GM15510 (cell line): Measurements from ENCODE around the gene LGALS3.

Experiments
- POLR2A ChIP-seq: IDR thresholded peaks from 3 replicates; pipeline ENCODE4 v1.6.1; 2011; ENCODE audit warnings: borderline replicate concordance; ENCODE audit not compliant: insufficient read length; ENCODE audit errors: extremely low read depth

LGALS3 gene

GRCh38 chr14:55129086-55129427, at the start of gene LGALS3:
Gene LGALS3, plus strand, starts transcription at chr14:55129252. Its CDS starts 8,122 bp downstream, at chr14:55137374.
- TF ChIP-seq POLR2A: peak; percentile 80

GRCh38 chr14:55084401-55085059, 44.5 kb upstream of the LGALS3 start:
- TF ChIP-seq POLR2A: no peak

GRCh38 chr14:55085060-55085660, 43.9 kb upstream of the LGALS3 start:
- no peak for TF ChIP-seq POLR2A

GRCh38 chr14:55086938-55087337, 42.1 kb upstream of the LGALS3 start:
- TF ChIP-seq POLR2A: no peak

GRCh38 chr14:55088356-55088755, 40.7 kb upstream of the LGALS3 start:
- TF ChIP-seq POLR2A: no peak

GRCh38 chr14:55092341-55092740, 36.7 kb upstream of the LGALS3 start:
- no peak for TF ChIP-seq POLR2A

GRCh38 chr14:55094292-55095157, 34.5 kb upstream of the LGALS3 start:
- no peak for TF ChIP-seq POLR2A

GRCh38 chr14:55097881-55098560, 31.0 kb upstream of the LGALS3 start:
- TF ChIP-seq POLR2A: no peak

- TF ChIP-seq POLR2A: no peak
These were observed 30.5 kb upstream of the LGALS3 start for GRCh38 chr14:55098561-55098898.

GRCh38 chr14:55099756-55100155, 29.3 kb upstream of the LGALS3 start:
- TF ChIP-seq POLR2A: no peak

- no peak for TF ChIP-seq POLR2A
These were observed 27.4 kb upstream of the LGALS3 start for GRCh38 chr14:55101698-55102097.

GRCh38 chr14:55102141-55102621, 26.9 kb upstream of the LGALS3 start:
- peak; percentile 72 for TF ChIP-seq POLR2A

- no peak for TF ChIP-seq POLR2A
These were observed 25.9 kb upstream of the LGALS3 start for GRCh38 chr14:55103005-55103640.

GRCh38 chr14:55103971-55104954, 24.8 kb upstream of the LGALS3 start:
- TF ChIP-seq POLR2A: no peak

- no peak for TF ChIP-seq POLR2A
These were observed 23.1 kb upstream of the LGALS3 start for GRCh38 chr14:55105991-55106390.
